ENCODE data around the gene RSBN1L. TPM values are rescaled to one million over a fixed set of nuclear protein-coding genes. Genes with fewer than 3 reads are reported as not detected.
"Not testable (repeated sequence)": the region's sequence is repeated elsewhere in the genome, so short reads cannot be mapped to it uniquely, and the experiment has no call there.

RSBN1L gene
- total RNA-seq, 1 donor from 2014 or later: 17.2 TPM

DNA sequence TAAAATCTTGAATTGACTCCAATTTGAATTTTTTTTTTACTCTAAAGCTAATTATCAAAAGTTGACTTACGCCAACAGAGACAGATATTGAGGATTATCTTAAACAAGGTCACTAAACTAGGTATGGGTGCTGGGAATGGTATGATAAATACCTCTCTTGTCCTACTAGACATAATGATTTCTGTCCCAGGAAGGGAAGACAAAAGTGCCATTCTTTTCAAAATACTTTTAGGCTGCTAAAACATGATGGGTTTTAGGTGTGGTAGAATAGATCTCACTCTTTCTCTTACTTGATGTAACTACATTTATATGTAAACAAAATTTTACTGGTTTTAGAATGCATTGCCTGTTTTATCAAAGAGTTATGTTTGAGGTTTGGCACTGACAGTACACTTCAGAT is 86.9 kb downstream of the RSBN1L start:
- TF ChIP-seq, protein P1, sequence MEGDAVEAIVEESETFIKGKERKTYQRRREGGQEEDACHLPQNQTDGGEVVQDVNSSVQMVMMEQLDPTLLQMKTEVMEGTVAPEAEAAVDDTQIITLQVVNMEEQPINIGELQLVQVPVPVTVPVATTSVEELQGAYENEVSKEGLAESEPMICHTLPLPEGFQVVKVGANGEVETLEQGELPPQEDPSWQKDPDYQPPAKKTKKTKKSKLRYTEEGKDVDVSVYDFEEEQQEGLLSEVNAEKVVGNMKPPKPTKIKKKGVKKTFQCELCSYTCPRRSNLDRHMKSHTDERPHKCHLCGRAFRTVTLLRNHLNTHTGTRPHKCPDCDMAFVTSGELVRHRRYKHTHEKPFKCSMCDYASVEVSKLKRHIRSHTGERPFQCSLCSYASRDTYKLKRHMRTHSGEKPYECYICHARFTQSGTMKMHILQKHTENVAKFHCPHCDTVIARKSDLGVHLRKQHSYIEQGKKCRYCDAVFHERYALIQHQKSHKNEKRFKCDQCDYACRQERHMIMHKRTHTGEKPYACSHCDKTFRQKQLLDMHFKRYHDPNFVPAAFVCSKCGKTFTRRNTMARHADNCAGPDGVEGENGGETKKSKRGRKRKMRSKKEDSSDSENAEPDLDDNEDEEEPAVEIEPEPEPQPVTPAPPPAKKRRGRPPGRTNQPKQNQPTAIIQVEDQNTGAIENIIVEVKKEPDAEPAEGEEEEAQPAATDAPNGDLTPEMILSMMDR (IDR thresholded peaks at IDR 0.05; ENCODE audit: unreplicated experiment): no peak
- Mint-ChIP-seq H3K9me3 (ENCODE audit: unreplicated experiment) (no peaks in the 10 kb centered on the region), H3K27ac (ENCODE audit: unreplicated experiment) (no peak overlapping the region), H3K4me3 (ENCODE audit: unreplicated experiment) (no peak overlapping the region), H3K4me1 (ENCODE audit: unreplicated experiment) (no peaks in the 10 kb centered on the region), H3K36me3 (ENCODE audit: low read depth, unreplicated experiment) (peaks cover 26% of the 10 kb centered on the region), H3K27me3 (ENCODE audit: unreplicated experiment) (peaks cover 2% of the 10 kb centered on the region)
- no peak for DNase-seq (ENCODE audit: low spot score)

DNA sequence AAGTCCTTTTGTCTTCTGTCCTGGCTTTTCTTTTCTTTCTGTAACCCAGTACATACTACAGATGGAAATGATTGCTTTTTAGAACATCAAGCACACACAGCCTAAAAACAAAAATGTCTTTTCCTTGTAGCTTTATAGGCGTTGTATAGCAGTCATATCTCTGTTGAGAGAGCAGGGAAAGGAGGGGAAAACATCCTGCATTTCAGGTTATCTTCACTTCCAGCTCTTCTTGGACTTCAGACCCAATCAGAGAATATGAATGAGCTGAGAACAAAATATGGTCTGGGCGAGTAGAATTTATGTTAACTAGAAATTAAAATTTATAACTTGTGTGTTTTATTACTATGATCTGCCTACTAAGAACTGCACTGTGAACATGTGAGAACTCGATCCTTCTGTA is 87.3 kb downstream of the RSBN1L start:
- H3K27ac Mint-ChIP-seq (ENCODE audit: unreplicated experiment): no peak overlapping the region
- no peak overlapping the region for H3K4me3 Mint-ChIP-seq (ENCODE audit: unreplicated experiment)
- peaks cover 2% of the 10 kb centered on the region for H3K27me3 Mint-ChIP-seq (ENCODE audit: unreplicated experiment)
- no peaks in the 10 kb centered on the region for H3K9me3 Mint-ChIP-seq (ENCODE audit: unreplicated experiment)
- TF ChIP-seq, protein P1 (IDR thresholded peaks at IDR 0.05; ENCODE audit: unreplicated experiment): no peak
- peaks cover 27% of the 10 kb centered on the region for H3K36me3 Mint-ChIP-seq (ENCODE audit: low read depth, unreplicated experiment)
- DNase-seq (ENCODE audit: low spot score): no peak
- no peaks in the 10 kb centered on the region for H3K4me1 Mint-ChIP-seq (ENCODE audit: unreplicated experiment)

DNA sequence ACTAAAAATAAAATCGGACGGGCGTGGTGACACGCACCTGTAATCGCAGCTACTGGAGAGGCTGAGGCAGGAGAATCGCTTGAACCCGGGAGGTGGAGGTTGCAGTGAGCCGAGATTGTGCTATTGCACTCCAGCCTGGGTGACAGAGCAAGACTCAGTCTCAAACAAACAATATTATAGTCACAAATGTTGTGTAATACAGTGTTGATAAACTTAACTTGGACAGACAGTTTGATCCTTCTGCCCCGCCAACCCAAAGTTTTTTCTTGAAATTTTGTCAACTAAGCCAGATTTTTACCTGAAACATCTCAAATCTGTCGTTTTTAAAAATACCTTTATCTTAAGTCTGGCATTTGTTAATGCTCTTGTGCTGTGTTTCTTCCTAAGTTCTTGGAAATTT is 88.2 kb downstream of the RSBN1L start:
- H3K27ac Mint-ChIP-seq (ENCODE audit: unreplicated experiment); DNase-seq (ENCODE audit: low spot score); H3K4me1 Mint-ChIP-seq (ENCODE audit: unreplicated experiment); H3K4me3 Mint-ChIP-seq (ENCODE audit: unreplicated experiment); H3K27me3 Mint-ChIP-seq (ENCODE audit: unreplicated experiment); H3K9me3 Mint-ChIP-seq (ENCODE audit: unreplicated experiment): not testable (repeated sequence)
- peaks cover 32% of the 10 kb centered on the region for H3K36me3 Mint-ChIP-seq (ENCODE audit: low read depth, unreplicated experiment)

DNA sequence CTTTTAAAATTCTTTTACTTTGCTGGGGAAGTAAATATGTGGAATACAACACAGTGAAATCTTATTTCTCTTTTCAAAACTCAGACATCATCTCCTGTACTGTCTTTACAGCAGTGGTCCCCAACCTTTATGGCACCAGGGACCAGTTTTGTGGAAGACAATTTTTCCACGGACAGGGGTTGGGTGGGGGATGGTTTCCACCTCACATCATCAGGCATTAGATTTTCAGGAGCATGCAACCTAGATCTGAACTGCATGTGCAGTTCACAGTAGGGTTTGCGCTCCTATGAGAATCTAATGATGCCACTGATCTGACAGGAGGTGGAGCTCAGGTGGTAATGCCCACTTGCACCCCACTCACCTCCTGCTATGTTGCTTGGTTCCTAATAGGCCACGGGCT is 89.8 kb downstream of the RSBN1L start:
- TF ChIP-seq, protein P1 (IDR thresholded peaks at IDR 0.05; ENCODE audit: unreplicated experiment): no peak
- Mint-ChIP-seq H3K4me1 (ENCODE audit: unreplicated experiment) (peaks cover 2% of the 10 kb centered on the region), H3K9me3 (ENCODE audit: unreplicated experiment) (no peaks in the 10 kb centered on the region), H3K4me3 (ENCODE audit: unreplicated experiment) (peak overlapping the region; percentile 42), H3K36me3 (ENCODE audit: low read depth, unreplicated experiment) (peaks cover 29% of the 10 kb centered on the region), H3K27ac (ENCODE audit: unreplicated experiment) (no peak overlapping the region), H3K27me3 (ENCODE audit: unreplicated experiment) (peaks cover 2% of the 10 kb centered on the region)
- no peak for DNase-seq (ENCODE audit: low spot score)

DNA sequence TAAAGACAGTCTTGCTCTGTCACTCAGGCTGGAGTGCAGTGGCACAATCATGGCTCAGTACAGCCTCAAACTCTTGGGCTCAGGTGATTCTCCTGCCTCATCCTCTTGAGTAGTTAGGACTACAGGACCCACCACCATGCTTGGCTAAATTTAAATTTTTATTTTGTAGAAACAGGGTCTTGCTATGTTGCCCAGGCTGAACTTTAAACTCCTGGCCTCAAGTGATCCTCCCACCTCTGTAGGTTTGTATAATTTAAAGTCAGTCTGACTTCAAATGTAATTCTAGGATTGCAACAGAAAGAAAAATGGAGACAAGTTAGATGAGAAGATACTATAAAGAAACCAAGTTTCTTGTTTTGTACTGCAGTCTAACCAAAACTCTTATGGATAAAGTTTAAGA is 90.5 kb downstream of the RSBN1L start:
- no peak overlapping the region for H3K27ac Mint-ChIP-seq (ENCODE audit: unreplicated experiment)
- H3K9me3 Mint-ChIP-seq (ENCODE audit: unreplicated experiment): no peaks in the 10 kb centered on the region
- DNase-seq (ENCODE audit: low spot score): no peak
- H3K4me1 Mint-ChIP-seq (ENCODE audit: unreplicated experiment): peaks cover 8% of the 10 kb centered on the region
- H3K4me3 Mint-ChIP-seq (ENCODE audit: unreplicated experiment): no peak overlapping the region
- TF ChIP-seq, protein P1 (IDR thresholded peaks at IDR 0.05; ENCODE audit: unreplicated experiment): no peak
- H3K27me3 Mint-ChIP-seq (ENCODE audit: unreplicated experiment): peaks cover 2% of the 10 kb centered on the region
- peaks cover 27% of the 10 kb centered on the region for H3K36me3 Mint-ChIP-seq (ENCODE audit: low read depth, unreplicated experiment)

All from endothelial cell (in vitro differentiated cells).